Ovary (tissue), 10 donors: Measurements from ENCODE around the gene SGCD. TPM values are rescaled to one million over a fixed set of nuclear protein-coding genes. Genes with fewer than 3 reads are reported as not detected.

Experiments used
- DNase-seq, 5 donors: peaks; one replicate each; pipeline ENCODE4 v3.0.0-alpha.2; 2019 to 2020
- H3K27ac ChIP-seq, 2 donors: fragments of 200-600 bp; one replicate each; pipeline versions ENCODE4 v1.5.1 to v1.8.0; 2019 to 2022
- H3K27me3 ChIP-seq: fragments of 200-600 bp; one replicate; pipeline ENCODE4 v1.8.0; 2022
- H3K36me3 ChIP-seq: fragments of 200-600 bp; sonication (generic); one replicate; pipeline ENCODE4 v1.5.1; 2019
- H3K4me1 ChIP-seq: one replicate; pipeline ENCODE4 v1.8.1; 2013; ENCODE audit warnings: mild to moderate bottlenecking, moderate library complexity; ENCODE audit not compliant: insufficient read depth
- H3K4me3 ChIP-seq: fragments of 200-600 bp; sonication (generic); one replicate; pipeline ENCODE4 v1.5.1; 2017
- H3K9me3 ChIP-seq, 2 donors: fragments of 200-600 bp in 1 of 2; sonication (generic) in 1 of 2; one replicate each; pipeline versions ENCODE4 v1.5.1 to v1.8.1; 2013 to 2019; ENCODE audit warnings: mild to moderate bottlenecking in 1 of 2, moderate library complexity in 1 of 2
- EP300 ChIP-seq: sonication (generic); formaldehyde crosslinking; IDR thresholded peaks from one replicate; pipeline ENCODE4 v1.6.1; 2017; ENCODE audit warnings: antibody characterized with exemption
- POLR2A ChIP-seq: fragments of 450-650 bp; IDR thresholded peaks from one replicate; pipeline ENCODE4 v1.6.1; 2017; ENCODE audit warnings: antibody characterized with exemption, mild to moderate bottlenecking, moderate library complexity
- WGBS, 3 donors: extraction: QIAGEN DNeasy Blood & Tissue Kit in 1 of 3; methylation state at CpG; one replicate each; pipeline versions ENCODE4 v1.1.5 to v1.1.7; 2013 to 2017; 5-methylcytosine and 5-hydroxymethylcytosine counted together
- intact Hi-C, 4 donors: fragments of 100-400 bp; cut with DNase I; formaldehyde crosslinking; loops; one replicate each; pipeline versions ENCODE4 v1.11.0 to v1.15.1; 2022 to 2023
- long read RNA-seq, 3 donors: library from polyadenylated mRNA in 2 of 3; unstranded in 2 of 3; transcript quantifications; one replicate each; pipeline ENCODE4 v2.0.0 and lab custom pipeline, GENCODE V29; 2021 to 2026
- polyA plus RNA-seq, 2 donors: library from polyadenylated mRNA; stranded (reverse); fragments of 200-250 nt in 1 of 2; fragments of 350-450 nt in 1 of 2; fragmentation: Illumina TruSeq in 1 of 2; extraction: RNeasy Lipid Tissue Mini Kit (QIAGEN cat#74804) in 1 of 2; gene quantifications; one replicate each; pipeline ENCODE4 v1.2.3, GENCODE V29; 2013 to 2014
- total RNA-seq, 7 donors: library from RNA; depleted of rRNA in 2 of 7; stranded (reverse); fragments of >200 nt in 2 of 7; fragmentation: NEBNext Ultra II Directional in 3 of 7; extraction: Animal tissue kit (Norgen Biotek cat#: 25700) in 3 of 7; gene quantifications; one replicate each; pipeline versions ENCODE4 v1.1.0 to v1.2.4, GENCODE V29; 2016 to 2023
- TF ChIP-seq, protein P1 (sequence below), 3 donors: fragments of 450-650 bp in 2 of 3; fragments of 200-600 bp in 1 of 3; IDR thresholded peaks; one replicate each; pipeline versions ENCODE4 v1.5.1 to v1.8.0; 2016 to 2022; ENCODE audit warnings: antibody characterized with exemption in 3 of 3, mild to moderate bottlenecking in 1 of 3
- donor health status: DM: no; HTN: no; CAD: no; lungs with moderate emphysema.
- donor health status: DM: no; HTN: no; CAD: no.
- donor health status: Bipolar disorder and iron deficiency.
- donor health status: DM: yes; HTN: yes; CAD: no.
- donor health status: DM: no; HTN: no; CAD: no.
- donor health status: DM: yes; HTN: yes; CAD: no.

The SGCD gene
- 10 to 100 TPM in 5 of 7 donors, 1 to 10 TPM in 2; 3.7 to 24.0 (median 12.9) TPM for total RNA-seq
- polyA plus RNA-seq: 10 to 100 TPM in 1 of 2 donors, 1 to 10 TPM in 1; 5.0 to 14.8 TPM
- long read RNA-seq, donor 1, partial matches to known transcripts: 7 of 8 reads
- long read RNA-seq, donor 1, other reads (novel, unspliced or antisense): 1 of 8 reads
- long read RNA-seq, donor 2, partial matches to known transcripts: 0 of 2 reads
- long read RNA-seq, donor 2, other reads (novel, unspliced or antisense): 0 of 2 reads
- long read RNA-seq, donor 3, full-length matches to known transcripts: 3 of 11 reads
- long read RNA-seq, donor 3, partial matches to known transcripts: 2 of 11 reads
- long read RNA-seq, donor 3, other reads (novel, unspliced or antisense): 6 of 11 reads

DNA sequence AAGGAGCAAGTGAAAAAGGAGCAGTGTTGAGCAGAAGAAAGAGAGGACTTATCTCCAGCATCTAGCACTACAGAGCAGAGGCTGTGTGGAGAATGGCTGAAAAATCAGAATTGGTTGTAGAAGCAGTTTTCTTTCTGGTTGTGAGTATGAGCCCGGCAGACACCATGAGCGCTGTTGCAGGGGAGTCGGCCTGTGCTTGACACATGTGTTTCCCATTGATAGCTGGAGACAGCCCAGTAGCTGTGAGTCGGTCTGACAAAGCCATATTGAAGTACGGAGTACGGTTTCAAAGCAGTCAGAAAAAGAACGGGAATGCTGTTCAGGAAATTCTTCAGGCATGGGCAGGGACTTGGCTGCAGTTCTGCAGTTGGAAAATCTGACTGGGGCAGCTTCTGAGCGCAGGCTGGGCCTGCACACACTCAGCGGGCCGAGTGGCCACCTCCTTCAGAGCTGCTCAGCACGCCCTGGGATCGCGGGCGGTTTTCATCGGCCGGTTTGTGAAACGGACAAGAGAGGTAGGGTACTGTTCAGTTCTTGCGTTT, at the start of gene SGCD:
SGCD (plus strand) TSS at position 447 of the 542 bp plus-strand sequence.
- TF ChIP-seq EP300 (no peak), POLR2A (no peak)
- TF ChIP-seq, protein P1, sequence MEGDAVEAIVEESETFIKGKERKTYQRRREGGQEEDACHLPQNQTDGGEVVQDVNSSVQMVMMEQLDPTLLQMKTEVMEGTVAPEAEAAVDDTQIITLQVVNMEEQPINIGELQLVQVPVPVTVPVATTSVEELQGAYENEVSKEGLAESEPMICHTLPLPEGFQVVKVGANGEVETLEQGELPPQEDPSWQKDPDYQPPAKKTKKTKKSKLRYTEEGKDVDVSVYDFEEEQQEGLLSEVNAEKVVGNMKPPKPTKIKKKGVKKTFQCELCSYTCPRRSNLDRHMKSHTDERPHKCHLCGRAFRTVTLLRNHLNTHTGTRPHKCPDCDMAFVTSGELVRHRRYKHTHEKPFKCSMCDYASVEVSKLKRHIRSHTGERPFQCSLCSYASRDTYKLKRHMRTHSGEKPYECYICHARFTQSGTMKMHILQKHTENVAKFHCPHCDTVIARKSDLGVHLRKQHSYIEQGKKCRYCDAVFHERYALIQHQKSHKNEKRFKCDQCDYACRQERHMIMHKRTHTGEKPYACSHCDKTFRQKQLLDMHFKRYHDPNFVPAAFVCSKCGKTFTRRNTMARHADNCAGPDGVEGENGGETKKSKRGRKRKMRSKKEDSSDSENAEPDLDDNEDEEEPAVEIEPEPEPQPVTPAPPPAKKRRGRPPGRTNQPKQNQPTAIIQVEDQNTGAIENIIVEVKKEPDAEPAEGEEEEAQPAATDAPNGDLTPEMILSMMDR (IDR thresholded peaks at IDR 0.05): no peak
- peak within 1 kb of the TSS; percentile 45 for H3K4me3 ChIP-seq
- 0 to 4% (median 2%) methylated on average over 15 to 18 of the region's 18 CpGs for WGBS, 3 donors
- no peaks in the 10 kb centered on the region for H3K27me3 ChIP-seq
- intact Hi-C loops: no loop called here
- peaks cover 1% of the 10 kb centered on the region for H3K4me1 ChIP-seq
- H3K9me3 ChIP-seq: no peaks in the 10 kb centered on the region
- H3K36me3 ChIP-seq: no peaks in the 10 kb centered on the region
- peak; percentile 60 to 77 (median 62) for DNase-seq
- H3K27ac ChIP-seq: peak within 1 kb of the TSS in 1 of 2 donors; percentile 49

DNA sequence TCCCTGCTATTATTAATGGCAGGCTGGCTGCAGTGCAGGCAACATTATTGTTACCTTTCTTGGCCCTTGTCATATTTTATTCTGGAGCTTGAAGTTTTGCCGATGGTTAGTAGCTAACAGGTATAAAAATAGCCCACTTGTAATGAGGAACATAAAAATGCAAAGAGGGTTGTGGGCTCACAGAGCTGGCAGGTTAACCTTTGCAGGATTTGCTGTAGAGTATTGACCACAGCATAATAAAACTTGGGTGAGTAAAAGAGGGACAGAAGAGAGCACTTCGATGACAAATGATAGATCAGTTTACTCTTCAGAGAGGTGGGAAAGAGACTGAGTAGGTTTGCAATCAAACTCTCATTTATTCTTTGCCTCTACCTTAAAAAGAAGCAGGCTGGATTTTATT, 49.7 kb upstream of the SGCD start:
- no peak overlapping the region for H3K27ac ChIP-seq
- no peaks in the 10 kb centered on the region for H3K27me3 ChIP-seq
- no peak overlapping the region for H3K4me3 ChIP-seq
- 62 to 75% (median 74%) methylated on average over 2 of the region's 2 CpGs for WGBS, 3 donors
- TF ChIP-seq POLR2A (no peak), EP300 (no peak)
- TF ChIP-seq, protein P1 (IDR thresholded peaks at IDR 0.05): no peak
- no peaks in the 10 kb centered on the region for H3K36me3 ChIP-seq
- intact Hi-C loops: no loop called here
- no peak for DNase-seq
- H3K4me1 ChIP-seq: no peaks in the 10 kb centered on the region
- no peaks in the 10 kb centered on the region for H3K9me3 ChIP-seq

DNA sequence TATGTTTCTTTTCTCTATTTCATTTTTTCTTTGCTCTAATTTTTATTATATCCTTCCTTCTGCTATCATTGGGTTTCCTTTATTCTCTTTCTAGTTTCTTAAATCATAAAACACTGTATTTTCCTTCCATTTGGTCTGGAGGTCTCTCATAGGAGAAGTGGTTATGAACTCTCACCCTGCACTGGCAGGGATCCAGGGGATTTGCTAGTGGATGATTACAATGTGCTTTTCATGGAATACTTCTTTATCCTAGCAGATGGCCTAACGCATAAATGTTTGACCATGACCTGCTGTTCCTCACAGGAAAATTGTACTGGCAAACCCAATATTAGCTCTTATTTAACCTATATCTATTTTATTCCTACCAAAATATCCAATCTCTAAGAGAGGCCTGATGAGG, 31.5 kb upstream of the SGCD start:
- no peak overlapping the region for H3K4me3 ChIP-seq
- no peaks in the 10 kb centered on the region for H3K36me3 ChIP-seq
- H3K27me3 ChIP-seq: no peaks in the 10 kb centered on the region
- DNase-seq: no peak
- H3K27ac ChIP-seq: no peak overlapping the region
- intact Hi-C loops: no loop called here
- H3K9me3 ChIP-seq: no peaks in the 10 kb centered on the region
- no peaks in the 10 kb centered on the region for H3K4me1 ChIP-seq
- WGBS, 3 donors: 70 to 77% (median 77%) methylated on average over 1 of the region's 1 CpG
- TF ChIP-seq EP300 (no peak), POLR2A (no peak)
- TF ChIP-seq, protein P1 (IDR thresholded peaks at IDR 0.05): no peak

DNA sequence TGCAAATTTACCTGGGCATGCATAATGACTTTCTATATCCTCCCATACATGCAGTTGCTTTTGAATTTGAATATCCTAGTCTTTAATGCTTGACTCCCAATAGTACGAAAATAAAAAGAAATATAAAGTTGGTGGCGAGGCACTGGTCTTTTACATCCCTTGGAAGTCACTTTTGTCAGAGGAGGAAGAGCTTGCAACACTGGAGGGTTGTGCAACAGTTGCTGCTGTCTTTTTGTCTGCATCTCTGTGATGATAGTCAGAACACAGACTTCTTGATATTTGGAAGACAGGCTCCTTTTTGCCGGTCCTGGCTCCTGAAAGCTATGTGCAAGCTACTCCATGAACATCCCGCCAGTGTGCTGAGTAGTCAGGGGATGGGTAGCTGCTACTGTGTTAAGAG, 16.8 kb upstream of the SGCD start:
- H3K4me3 ChIP-seq: no peak overlapping the region
- TF ChIP-seq POLR2A (no peak), EP300 (no peak)
- TF ChIP-seq, protein P1 (IDR thresholded peaks at IDR 0.05): no peak
- H3K4me1 ChIP-seq: no peaks in the 10 kb centered on the region
- WGBS, 3 donors: 88 to 96% (median 95%) methylated on average over 4 of the region's 4 CpGs
- intact Hi-C loops: no loop called here
- no peaks in the 10 kb centered on the region for H3K9me3 ChIP-seq
- no peak for DNase-seq
- no peaks in the 10 kb centered on the region for H3K36me3 ChIP-seq
- no peaks in the 10 kb centered on the region for H3K27me3 ChIP-seq
- H3K27ac ChIP-seq: no peak overlapping the region
